Effector memory CD4-positive, alpha-beta T cell (primary cell): Measurements from ENCODE around the gene NTRK2.

ENCODE experiments used
- DNase-seq, 3 donors: peaks; one replicate each; pipeline ENCODE4 v3.0.0-alpha.2; 2020
- H3K27ac ChIP-seq: 2 replicates; pipeline ENCODE4 v1.7.0; 2013; ENCODE audit warnings: mild to moderate bottlenecking, low read length, moderate library complexity; ENCODE audit not compliant: insufficient read depth, poor library complexity, severe bottlenecking
- H3K27me3 ChIP-seq: replicated peaks from 2 replicates; pipeline ENCODE4 v1.7.0; 2013; ENCODE audit warnings: mild to moderate bottlenecking, low read length; ENCODE audit not compliant: insufficient read depth, control insufficient read depth, poor library complexity, severe bottlenecking
- H3K36me3 ChIP-seq: 2 replicates; pipeline ENCODE4 v1.7.0; 2013; ENCODE audit warnings: mild to moderate bottlenecking, low read length, moderate library complexity; ENCODE audit not compliant: control insufficient read depth, insufficient read depth
- H3K4me1 ChIP-seq: 2 replicates; pipeline ENCODE4 v1.7.0; 2013; ENCODE audit warnings: low read length, mild to moderate bottlenecking; ENCODE audit not compliant: control insufficient read depth, insufficient read depth, poor library complexity, severe bottlenecking
- H3K4me3 ChIP-seq: 2 replicates; pipeline ENCODE4 v1.7.0; 2013; ENCODE audit warnings: low read length, low read depth, mild to moderate bottlenecking; ENCODE audit not compliant: insufficient read depth, poor library complexity, severe bottlenecking
- H3K9me3 ChIP-seq: 2 replicates; pipeline ENCODE4 v1.7.0; 2013; ENCODE audit warnings: mild to moderate bottlenecking, low read length, moderate library complexity; ENCODE audit not compliant: control insufficient read depth

Gene NTRK2

DNA sequence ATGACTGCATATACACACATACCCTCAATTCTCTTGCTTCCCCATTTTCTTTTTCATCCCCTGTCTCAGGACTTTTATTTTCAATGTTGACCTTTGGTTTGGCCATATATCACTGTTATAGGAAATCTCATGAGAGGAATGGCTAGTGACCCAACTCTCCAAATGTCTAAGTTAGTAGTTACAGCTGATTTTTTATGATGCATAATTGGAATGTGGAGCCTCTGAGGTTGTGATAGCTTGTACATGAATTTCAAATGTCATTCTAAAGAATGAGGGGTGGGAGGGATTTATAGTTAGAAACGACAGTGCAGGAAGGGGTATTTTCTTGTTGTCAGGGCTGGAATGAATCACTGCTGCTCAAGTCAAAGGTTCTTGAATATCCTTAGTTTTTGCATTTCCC is 356.1 kb downstream of the NTRK2 start:
- DNase-seq: no peak
- Histone ChIP-seq H3K9me3 (no peaks in the 10 kb centered on the region), H3K4me1 (no peaks in the 10 kb centered on the region), H3K36me3 (no peaks in the 10 kb centered on the region), H3K27ac (no peak overlapping the region), H3K27me3 (no peaks in the 10 kb centered on the region), H3K4me3 (no peak overlapping the region)

DNA sequence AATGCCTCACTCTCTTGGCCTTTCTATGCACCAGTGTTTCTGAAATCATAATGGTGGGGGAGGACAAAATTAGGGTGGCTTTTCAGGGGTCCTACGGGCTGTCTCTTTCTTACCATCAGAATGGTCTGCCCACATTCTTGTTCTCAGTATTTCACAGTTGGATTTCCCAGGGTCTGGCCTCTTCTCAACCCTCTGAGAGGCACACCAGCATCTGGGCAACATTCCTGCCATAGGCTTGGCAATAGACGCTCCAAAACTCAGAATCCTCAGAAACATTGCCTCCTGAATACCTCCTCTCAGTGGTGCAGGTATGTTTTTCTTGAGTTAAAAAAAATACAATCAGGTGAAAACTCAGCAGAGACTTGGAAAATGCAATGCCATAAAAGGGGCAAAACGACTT is 358.3 kb downstream of the NTRK2 start:
- Histone ChIP-seq H3K27me3 (no peaks in the 10 kb centered on the region), H3K4me3 (no peak overlapping the region), H3K4me1 (no peaks in the 10 kb centered on the region), H3K9me3 (no peaks in the 10 kb centered on the region), H3K27ac (no peak overlapping the region), H3K36me3 (no peaks in the 10 kb centered on the region)
- DNase-seq: no peak

DNA sequence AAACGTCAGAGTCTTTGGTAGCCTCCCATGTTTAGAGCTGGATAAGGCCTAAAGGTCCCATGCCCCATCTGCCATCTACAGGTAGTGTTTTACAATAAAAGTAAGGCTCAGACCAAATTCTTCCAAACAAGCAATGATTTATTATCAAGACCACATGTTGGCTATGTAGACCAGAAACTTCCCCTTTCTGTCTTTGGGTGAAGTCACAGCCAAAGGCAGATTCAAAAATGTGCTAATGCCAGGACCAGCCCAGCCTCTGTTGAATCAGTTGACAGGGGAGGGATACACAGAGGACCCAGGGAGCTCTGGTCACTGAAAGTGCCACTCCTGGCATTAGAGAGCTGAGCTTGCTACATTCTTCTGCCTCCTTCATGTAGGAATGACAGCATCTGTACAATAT is 360.8 kb downstream of the NTRK2 start:
- Histone ChIP-seq H3K9me3 (no peaks in the 10 kb centered on the region), H3K4me3 (no peak overlapping the region), H3K27ac (no peak overlapping the region), H3K4me1 (no peaks in the 10 kb centered on the region), H3K27me3 (no peaks in the 10 kb centered on the region), H3K36me3 (no peaks in the 10 kb centered on the region)
- no peak for DNase-seq

DNA sequence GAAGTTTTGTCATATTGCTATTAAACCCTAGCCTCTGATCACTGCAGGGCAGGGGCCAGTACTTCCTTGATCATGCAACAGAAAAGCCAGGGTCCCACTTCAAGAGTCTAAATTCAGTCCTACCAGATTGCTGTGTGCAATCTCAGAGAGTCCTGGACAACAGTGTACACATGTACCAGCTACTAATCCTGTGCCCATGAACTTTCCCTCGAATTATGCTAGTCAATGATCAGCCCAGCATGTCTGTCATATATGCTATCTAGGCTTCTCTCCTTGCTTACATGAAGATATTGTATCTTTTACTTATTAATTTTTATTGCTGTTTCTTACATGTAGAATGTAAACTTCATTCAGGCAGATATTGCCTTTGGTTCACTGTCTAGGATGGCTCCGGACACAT is 367.0 kb downstream of the NTRK2 start:
- Histone ChIP-seq H3K4me1 (no peaks in the 10 kb centered on the region), H3K9me3 (no peaks in the 10 kb centered on the region), H3K27ac (no peak overlapping the region), H3K4me3 (no peak overlapping the region), H3K27me3 (peaks cover under 1% of the 10 kb centered on the region), H3K36me3 (no peaks in the 10 kb centered on the region)
- no peak for DNase-seq

DNA sequence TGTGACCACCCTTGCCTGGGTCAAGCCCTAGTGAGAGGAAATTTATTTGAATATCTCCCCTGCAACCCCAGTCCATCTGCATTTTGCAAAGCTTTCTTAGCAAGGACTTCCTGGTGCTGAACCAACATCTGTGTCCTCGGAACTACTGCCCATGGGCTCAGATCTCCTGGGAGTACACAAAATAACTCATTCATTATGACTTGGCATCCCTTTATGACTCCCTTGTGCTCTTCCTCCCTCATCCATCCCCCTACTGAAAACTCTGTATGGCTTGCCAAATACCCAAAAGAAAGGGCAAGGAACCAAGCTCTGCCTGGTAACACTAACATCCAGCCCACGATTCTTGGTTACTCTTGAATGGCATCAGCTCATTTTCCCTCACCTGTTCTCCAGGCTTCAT is 368.5 kb downstream of the NTRK2 start:
- Histone ChIP-seq H3K4me3 (no peak overlapping the region), H3K36me3 (no peaks in the 10 kb centered on the region), H3K27me3 (peaks cover 3% of the 10 kb centered on the region), H3K9me3 (no peaks in the 10 kb centered on the region), H3K27ac (no peak overlapping the region), H3K4me1 (no peaks in the 10 kb centered on the region)
- no peak for DNase-seq

DNA sequence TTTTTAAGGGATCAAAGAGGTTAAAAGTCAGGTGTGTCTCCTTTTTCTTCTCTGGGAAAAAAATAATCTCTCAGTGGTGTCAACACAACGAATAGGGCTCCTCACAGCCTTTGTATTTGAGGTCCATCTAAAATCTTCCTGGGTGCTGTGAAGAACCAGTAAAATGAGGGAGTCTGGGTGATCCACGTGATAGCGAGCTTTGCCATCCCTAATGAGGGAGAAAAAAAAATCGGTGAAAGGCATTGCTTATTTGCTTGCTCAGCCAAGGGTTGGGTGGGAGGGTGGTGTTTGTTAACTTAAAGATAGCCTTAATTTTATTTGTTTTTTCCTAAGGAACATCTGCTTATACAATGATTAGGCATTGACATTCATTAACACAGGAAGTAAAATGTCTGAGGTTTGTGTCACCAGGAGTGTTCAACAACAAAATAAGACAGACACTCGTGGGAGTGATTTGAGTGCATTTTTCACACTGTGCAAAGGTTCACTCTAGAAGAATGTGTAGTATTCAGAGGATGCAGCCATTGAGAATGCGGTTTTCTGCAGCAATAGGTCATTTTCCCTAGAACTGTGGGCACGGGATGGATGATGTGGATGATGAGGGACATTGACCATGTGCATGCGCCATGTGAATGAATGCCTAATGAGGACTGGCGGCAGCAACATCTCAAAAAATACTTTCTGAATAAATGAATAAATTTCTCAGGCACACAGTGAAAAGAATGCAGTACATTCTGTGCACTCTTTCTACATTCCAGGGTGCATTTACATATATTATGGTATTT is 369.5 kb downstream of the NTRK2 start:
- Histone ChIP-seq H3K4me1 (no peaks in the 10 kb centered on the region), H3K9me3 (no peaks in the 10 kb centered on the region), H3K27me3 (peaks cover 3% of the 10 kb centered on the region), H3K27ac (no peak overlapping the region), H3K4me3 (no peak overlapping the region), H3K36me3 (no peaks in the 10 kb centered on the region)
- no peak for DNase-seq

DNA sequence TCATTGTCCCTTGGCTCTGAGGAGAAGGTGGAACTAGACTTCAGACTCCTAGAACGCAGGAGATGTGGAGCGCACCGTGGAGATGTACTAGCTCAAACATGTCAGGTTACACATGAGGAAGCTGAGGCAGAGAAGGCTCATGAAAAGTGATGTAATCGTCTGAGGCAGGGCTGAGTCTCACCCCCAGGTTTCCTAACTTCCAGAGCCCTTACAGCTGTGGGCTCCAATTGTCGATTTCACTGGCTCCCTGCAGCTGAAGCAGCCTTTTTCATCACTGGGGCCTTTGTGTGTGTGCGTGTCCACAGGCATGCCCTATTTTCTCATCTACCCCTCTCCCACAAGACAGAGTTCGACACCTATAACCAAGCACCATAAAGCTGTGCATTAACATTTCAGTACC is 370.6 kb downstream of the NTRK2 start:
- H3K27me3 ChIP-seq: peaks cover 3% of the 10 kb centered on the region
- H3K4me1 ChIP-seq: no peaks in the 10 kb centered on the region
- no peak overlapping the region for H3K27ac ChIP-seq
- DNase-seq: no peak
- no peaks in the 10 kb centered on the region for H3K36me3 ChIP-seq
- H3K9me3 ChIP-seq: no peaks in the 10 kb centered on the region
- no peak overlapping the region for H3K4me3 ChIP-seq

DNA sequence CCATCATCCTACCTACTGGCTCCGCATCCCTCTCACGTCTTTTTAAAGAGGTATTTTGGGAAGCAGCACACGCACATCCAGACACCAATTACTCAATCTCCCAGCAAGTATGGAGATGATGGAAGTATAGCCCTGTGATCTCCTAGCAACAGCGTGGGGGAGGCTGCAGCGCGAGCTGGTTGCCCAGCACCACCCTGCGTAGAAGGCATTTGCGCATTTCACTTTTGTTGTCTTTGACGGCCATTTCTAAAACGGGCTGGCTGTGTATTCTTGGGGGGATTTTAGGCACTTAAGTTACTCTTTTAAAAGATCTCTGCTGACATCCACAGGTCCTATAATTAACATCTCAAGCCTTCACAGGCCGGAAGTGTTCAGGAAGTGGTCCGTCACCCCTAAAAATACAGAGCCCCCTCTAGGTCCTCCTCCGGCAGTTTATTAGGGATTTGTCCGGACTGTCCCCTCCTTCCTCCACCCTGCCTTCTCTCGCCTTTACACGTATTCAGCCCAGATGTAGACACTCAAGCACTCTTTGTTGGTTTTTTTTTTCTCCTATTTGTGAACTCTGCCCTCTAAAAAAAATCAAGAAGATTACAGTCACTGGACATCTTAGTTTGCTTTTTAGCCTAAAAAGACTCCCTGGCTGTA is 371.4 kb downstream of the NTRK2 start:
- H3K36me3 ChIP-seq: no peaks in the 10 kb centered on the region
- no peaks in the 10 kb centered on the region for H3K9me3 ChIP-seq
- DNase-seq: no peak
- H3K27ac ChIP-seq: no peak overlapping the region
- no peak overlapping the region for H3K4me3 ChIP-seq
- H3K27me3 ChIP-seq: peaks cover 3% of the 10 kb centered on the region
- no peaks in the 10 kb centered on the region for H3K4me1 ChIP-seq

DNA sequence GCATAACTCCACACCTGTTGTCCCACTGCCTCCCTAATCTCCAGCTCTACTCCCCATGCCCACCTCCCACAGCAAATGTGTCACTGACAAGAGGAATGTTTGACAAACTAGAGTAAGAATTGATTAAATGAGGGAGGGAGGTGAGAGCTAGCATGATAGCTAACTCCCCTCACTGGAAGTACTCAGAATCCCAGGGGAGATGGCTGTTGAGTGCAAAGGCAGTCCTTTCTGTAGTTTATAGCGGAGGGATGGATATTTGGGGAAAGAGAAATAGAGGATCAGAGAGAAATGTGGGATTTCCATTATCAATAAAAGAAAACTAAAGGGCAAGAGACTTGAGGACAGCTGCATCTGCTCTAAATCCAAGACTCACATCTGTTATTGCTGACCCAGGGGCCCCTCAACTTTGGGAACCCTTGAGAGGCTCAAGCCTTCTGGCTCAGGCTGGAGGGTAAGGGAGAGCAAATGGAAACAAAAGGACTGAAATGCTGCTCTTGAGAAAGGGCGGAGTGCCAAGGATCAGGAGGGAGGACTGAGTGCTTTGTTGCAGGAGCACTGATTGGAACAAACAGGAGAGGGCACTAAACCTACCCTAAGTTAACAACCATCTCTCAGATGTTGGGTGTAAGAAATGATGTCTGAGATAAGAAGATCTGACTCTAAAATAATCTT is 372.1 kb downstream of the NTRK2 start:
- Histone ChIP-seq H3K36me3 (no peaks in the 10 kb centered on the region), H3K9me3 (no peaks in the 10 kb centered on the region), H3K4me1 (no peaks in the 10 kb centered on the region), H3K27ac (no peak overlapping the region), H3K4me3 (no peak overlapping the region), H3K27me3 (peaks cover 3% of the 10 kb centered on the region)
- DNase-seq: no peak

DNA sequence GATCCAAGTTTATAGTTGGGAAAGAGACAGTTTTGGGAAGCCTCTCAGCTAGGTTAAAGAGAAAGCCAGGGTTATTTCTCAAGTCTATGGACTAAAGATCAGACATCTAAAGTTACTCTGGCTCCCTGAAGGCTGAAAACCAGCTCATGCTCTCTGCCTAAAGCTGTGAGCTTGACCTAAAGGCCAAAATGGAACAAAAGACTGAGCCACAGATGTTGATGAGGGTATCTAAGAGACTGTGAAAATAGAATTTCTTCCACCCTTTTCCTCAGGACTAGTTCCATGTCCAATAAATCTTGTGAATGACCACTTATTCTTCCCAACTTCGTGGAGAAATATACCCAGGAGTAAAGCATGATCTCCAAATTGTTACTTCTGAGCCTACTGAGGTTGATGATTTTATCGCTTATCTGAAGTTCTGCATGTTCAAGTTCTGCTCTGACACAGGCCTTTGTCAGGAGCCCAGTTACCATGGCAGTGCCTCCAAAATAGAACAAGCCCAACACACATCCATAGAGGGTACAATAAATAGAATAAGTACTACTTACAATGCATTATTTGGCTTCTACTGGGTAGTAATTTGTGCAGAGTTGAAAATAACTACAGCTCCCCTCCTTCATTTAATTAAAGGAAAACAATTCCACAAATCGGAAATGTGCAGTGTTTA is 373.6 kb downstream of the NTRK2 start:
- Histone ChIP-seq H3K4me1 (no peaks in the 10 kb centered on the region), H3K27ac (no peak overlapping the region)
- no peak for DNase-seq

More for the DNA sequence above, 373.6 kb downstream of the NTRK2 start:
- Histone ChIP-seq H3K9me3 (no peaks in the 10 kb centered on the region), H3K4me3 (no peak overlapping the region), H3K36me3 (no peaks in the 10 kb centered on the region), H3K27me3 (peaks cover 3% of the 10 kb centered on the region)
